CD4-positive, alpha-beta T cell (primary cell): Measurements from ENCODE around the gene CALCOCO2. TPM values are rescaled to one million over a fixed set of nuclear protein-coding genes. Genes with fewer than 3 reads are reported as not detected.

Experiments used
- ATAC-seq: fragments of 200-7000 bp; cut with Tn5 transposase; one replicate; pipeline ENCODE4 v1.10.0; 2022; ENCODE audit warnings: mild to moderate bottlenecking; ENCODE audit not compliant: poor library complexity
- CTCF ChIA-PET: fragments of 350-600 bp; sonication (Branson Sonifier 250); formaldehyde crosslinking; loops from one replicate; lab custom pipeline; 2021; ENCODE audit warnings: antibody characterized with exemption, inconsistent platforms; lab: Charles Lee
- POLR2A ChIA-PET: fragments of 350-600 bp; sonication (Branson Sonifier 250); formaldehyde crosslinking; loops from one replicate; lab custom pipeline; 2021; ENCODE audit warnings: antibody characterized with exemption, inconsistent platforms; lab: Charles Lee
- DNase-seq, 14 experiments: peaks; one replicate each; pipeline ENCODE4 v3.0.0-alpha.2; 2013 to 2020; ENCODE audit warnings: mixed read lengths in 2 of 14
- H3K27ac ChIP-seq, 2 donors: one replicate each; pipeline versions ENCODE4 v1.5.1 to v1.7.0; 2013; ENCODE audit warnings: low read length in 2 of 2, low read depth in 1 of 2, mild to moderate bottlenecking in 1 of 2
- H3K27me3 ChIP-seq, 2 experiments: 1 replicate in 1 of 2; 2 replicates in 1 of 2; pipeline versions ENCODE4 v1.6.1 to v1.7.0; 2013; ENCODE audit warnings: low read length in 2 of 2, control low read depth in 1 of 2, mild to moderate bottlenecking in 1 of 2, moderate library complexity in 1 of 2; ENCODE audit not compliant: insufficient read depth in 2 of 2, control insufficient read depth in 1 of 2
- H3K36me3 ChIP-seq: one replicate; pipeline ENCODE4 v1.6.1; 2013; ENCODE audit warnings: low read length, control low read depth; ENCODE audit not compliant: insufficient read depth
- H3K4me1 ChIP-seq: one replicate; pipeline ENCODE4 v1.6.1; 2013; ENCODE audit warnings: low read length, control low read depth; ENCODE audit not compliant: insufficient read depth
- H3K4me3 ChIP-seq: one replicate; pipeline ENCODE4 v1.5.1; 2013; ENCODE audit warnings: mild to moderate bottlenecking, low read length, moderate library complexity
- H3K9me3 ChIP-seq, 2 experiments: 1 replicate in 1 of 2; 2 replicates in 1 of 2; pipeline versions ENCODE4 v1.6.1 to v1.7.0; 2013; ENCODE audit warnings: low read length in 2 of 2, mild to moderate bottlenecking in 2 of 2, control low read depth in 1 of 2, moderate library complexity in 1 of 2; ENCODE audit not compliant: control insufficient read depth in 1 of 2, insufficient read depth in 1 of 2
- H3K27ac Mint-ChIP-seq: one replicate; pipeline ENCODE4 v1.8.0; 2020; ENCODE audit warnings: mixed read lengths
- H3K27me3 Mint-ChIP-seq: one replicate; pipeline ENCODE4 v1.8.0; 2021; ENCODE audit warnings: mixed read lengths
- H3K36me3 Mint-ChIP-seq: one replicate; pipeline ENCODE4 v1.8.0; 2021; ENCODE audit warnings: low read depth, mixed read lengths
- H3K4me1 Mint-ChIP-seq: one replicate; pipeline ENCODE4 v1.8.0; 2021; ENCODE audit warnings: low read depth, mixed read lengths
- H3K4me3 Mint-ChIP-seq: one replicate; pipeline ENCODE4 v1.8.0; 2020; ENCODE audit warnings: mild to moderate bottlenecking, mixed read lengths
- H3K9me3 Mint-ChIP-seq: one replicate; pipeline ENCODE4 v1.8.0; 2020; ENCODE audit warnings: mixed read lengths
- intact Hi-C, 2 experiments: fragments of 100-400 bp; cut with DNase I in 1 of 2; cut with micrococcal nuclease in 1 of 2; formaldehyde crosslinking; loops; one replicate each; pipeline versions ENCODE4 v1.15.1 to v1.9.0; 2023 to 2025; cut with DNase I, micrococcal nuclease
- total RNA-seq, 174 experiments: library from RNA in 2 of 174; stranded (reverse) in 2 of 174; gene quantifications; one replicate each; pipeline ENCODE4 v1.2.3 and lab custom pipeline; 2021 to 2026
- TF ChIP-seq, protein P1 (sequence below): fragments of 200-600 bp; IDR thresholded peaks from one replicate; pipeline ENCODE4 v1.8.0; 2022; ENCODE audit warnings: antibody characterized with exemption, mild to moderate bottlenecking

CALCOCO2 gene
- total RNA-seq, 2 experiments from 2014 or later, result 140 to 142 TPM

- DNase-seq, result no peak
- intact Hi-C loops, result no loop called here
- ChIA-PET CTCF (interaction anchor here (1.2 kb wide), 2 partner anchors 11 to 62 kb away, joined by 3 to 4 read pairs; no protein-coding TSS in a partner anchor), POLR2A (no interaction called here)
- no peak for ATAC-seq
- no peaks in the 10 kb centered on the region for H3K9me3 Mint-ChIP-seq
- Histone ChIP-seq H3K27ac (no peak overlapping the region), H3K4me3 (no peak overlapping the region), H3K4me1 (no peaks in the 10 kb centered on the region), H3K9me3 (no peaks in the 10 kb centered on the region), H3K27me3 (peaks cover 2 to 5% of the 10 kb centered on the region in 2 experiments), H3K36me3 (no peaks in the 10 kb centered on the region)
- H3K27ac Mint-ChIP-seq, result no peak overlapping the region
- no peaks in the 10 kb centered on the region for H3K27me3 Mint-ChIP-seq
- no peak overlapping the region for H3K4me3 Mint-ChIP-seq
- no peaks in the 10 kb centered on the region for H3K36me3 Mint-ChIP-seq
- TF ChIP-seq, protein P1, sequence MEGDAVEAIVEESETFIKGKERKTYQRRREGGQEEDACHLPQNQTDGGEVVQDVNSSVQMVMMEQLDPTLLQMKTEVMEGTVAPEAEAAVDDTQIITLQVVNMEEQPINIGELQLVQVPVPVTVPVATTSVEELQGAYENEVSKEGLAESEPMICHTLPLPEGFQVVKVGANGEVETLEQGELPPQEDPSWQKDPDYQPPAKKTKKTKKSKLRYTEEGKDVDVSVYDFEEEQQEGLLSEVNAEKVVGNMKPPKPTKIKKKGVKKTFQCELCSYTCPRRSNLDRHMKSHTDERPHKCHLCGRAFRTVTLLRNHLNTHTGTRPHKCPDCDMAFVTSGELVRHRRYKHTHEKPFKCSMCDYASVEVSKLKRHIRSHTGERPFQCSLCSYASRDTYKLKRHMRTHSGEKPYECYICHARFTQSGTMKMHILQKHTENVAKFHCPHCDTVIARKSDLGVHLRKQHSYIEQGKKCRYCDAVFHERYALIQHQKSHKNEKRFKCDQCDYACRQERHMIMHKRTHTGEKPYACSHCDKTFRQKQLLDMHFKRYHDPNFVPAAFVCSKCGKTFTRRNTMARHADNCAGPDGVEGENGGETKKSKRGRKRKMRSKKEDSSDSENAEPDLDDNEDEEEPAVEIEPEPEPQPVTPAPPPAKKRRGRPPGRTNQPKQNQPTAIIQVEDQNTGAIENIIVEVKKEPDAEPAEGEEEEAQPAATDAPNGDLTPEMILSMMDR, result no peak
- no peaks in the 10 kb centered on the region for H3K4me1 Mint-ChIP-seq
These were observed 42.4 kb downstream of the CALCOCO2 start for GRCh38 chr17:48873209-48873608.

DNA sequence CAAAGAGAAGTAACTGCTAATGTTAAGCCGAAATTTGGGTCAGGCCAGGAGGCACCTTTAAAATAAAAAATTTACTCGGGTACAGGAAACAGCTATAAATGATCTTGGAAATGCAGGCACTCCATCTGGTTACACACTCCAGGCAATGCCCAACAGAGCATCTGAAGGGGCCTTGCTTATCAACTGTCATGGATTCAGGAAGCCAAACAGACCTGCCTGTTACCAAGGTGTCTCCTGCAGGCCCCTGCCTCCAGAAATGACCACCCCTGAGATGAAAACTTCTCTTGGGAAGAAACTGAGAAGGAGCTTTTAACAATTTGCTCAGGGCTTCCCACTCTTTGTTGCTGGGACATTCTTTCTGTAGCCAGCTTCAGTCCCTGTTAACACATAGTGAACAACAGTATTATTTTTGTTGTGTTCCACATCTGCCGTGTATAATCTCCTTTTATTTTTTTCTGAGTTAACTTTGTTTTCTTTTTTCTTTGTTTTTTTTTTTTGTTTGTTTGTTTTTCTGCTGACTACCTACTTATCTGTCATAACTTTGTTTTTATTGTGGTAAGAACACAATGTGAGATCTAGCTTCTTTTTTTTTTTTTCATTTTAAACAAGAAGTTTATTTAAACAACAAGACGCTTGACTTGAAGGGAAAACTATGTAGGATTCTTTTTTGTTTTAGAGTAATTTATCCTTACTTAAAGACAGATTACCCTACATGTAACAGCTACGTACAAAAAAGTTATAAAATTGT, 43.0 kb downstream of the CALCOCO2 start:
- Mint-ChIP-seq H3K27ac (no peak overlapping the region), H3K4me3 (no peak overlapping the region), H3K36me3 (no peaks in the 10 kb centered on the region), H3K9me3 (no peaks in the 10 kb centered on the region), H3K27me3 (no peaks in the 10 kb centered on the region), H3K4me1 (no peaks in the 10 kb centered on the region)
- ChIA-PET POLR2A (no interaction called here), CTCF (interaction anchor here (1.2 kb wide), 2 partner anchors 10 to 63 kb away, joined by 3 to 4 read pairs; no protein-coding TSS in a partner anchor)
- intact Hi-C loops, result no loop called here
- H3K4me1 ChIP-seq, result no peaks in the 10 kb centered on the region
- peaks cover 2 to 5% of the 10 kb centered on the region in 2 experiments for H3K27me3 ChIP-seq
- ATAC-seq (no peak), DNase-seq (no peak)
- TF ChIP-seq, protein P1, result no peak
- H3K9me3 ChIP-seq, result no peaks in the 10 kb centered on the region
- no peaks in the 10 kb centered on the region for H3K36me3 ChIP-seq
- no peak overlapping the region for H3K27ac ChIP-seq
- no peak overlapping the region for H3K4me3 ChIP-seq

DNA sequence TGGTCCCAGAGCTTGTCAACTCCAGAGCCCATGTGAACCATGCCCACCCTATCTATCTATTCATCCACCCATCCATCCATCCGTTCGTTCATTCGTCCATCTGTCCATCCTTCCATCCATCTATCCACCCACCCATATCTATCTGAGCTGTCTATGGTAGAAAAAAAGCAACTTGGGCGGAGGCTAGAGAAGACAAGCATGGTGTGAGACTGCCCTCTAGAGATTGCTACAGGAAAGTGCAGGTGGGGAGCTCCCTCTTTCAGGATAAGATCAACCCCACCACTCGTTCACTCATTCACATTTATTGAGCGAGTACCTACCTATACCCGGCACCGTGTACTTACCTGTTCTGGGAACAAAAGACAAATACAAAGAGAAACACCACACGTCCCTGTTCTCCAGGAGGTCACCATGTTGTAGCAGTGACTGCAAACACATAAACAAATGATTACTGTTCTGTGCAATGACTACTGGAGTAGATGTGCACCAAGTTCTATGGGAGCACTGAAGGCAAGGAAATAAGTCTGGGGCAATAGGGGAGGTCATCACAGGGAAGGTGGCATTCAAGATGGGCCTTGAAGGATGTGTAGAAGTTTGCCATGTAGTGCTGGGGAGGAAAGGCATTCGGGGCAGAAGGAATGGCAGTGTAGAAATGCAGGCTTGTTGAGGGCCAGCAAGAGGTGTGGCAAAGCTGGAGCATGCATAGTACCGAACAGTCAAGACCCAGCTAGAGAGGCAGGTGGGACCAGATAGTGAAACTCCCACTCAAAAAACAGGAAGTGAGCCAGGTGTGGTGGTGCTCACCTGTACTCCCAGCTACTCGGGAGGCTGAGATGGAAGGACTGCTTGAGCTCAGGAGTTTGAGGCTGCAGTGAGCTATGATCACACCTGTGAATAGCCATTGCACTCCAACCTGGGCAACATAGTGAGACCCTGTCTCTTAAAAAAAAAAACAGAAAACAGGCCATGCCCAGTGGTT, 48.4 kb downstream of the CALCOCO2 start:
- Mint-ChIP-seq H3K4me3 (no peak overlapping the region), H3K27ac (no peak overlapping the region), H3K9me3 (no peaks in the 10 kb centered on the region), H3K27me3 (no peaks in the 10 kb centered on the region), H3K4me1 (no peaks in the 10 kb centered on the region), H3K36me3 (no peaks in the 10 kb centered on the region)
- H3K4me1 ChIP-seq, result peaks cover under 1% of the 10 kb centered on the region
- no peaks in the 10 kb centered on the region for H3K9me3 ChIP-seq
- ChIA-PET POLR2A (interaction anchor here (0.7 to 1.7 kb wide), 11 partner anchors 13 to 201 kb away, joined by 3 to 9 read pairs (median 3); partner anchors contain the start of gene ATP5MC1), CTCF (interaction anchor here (0.5 to 2.1 kb wide), 39 partner anchors 9 to 230 kb away, joined by 3 to 115 read pairs (median 4); partner anchors contain the start of genes ATP5MC1, TTLL6 and UBE2Z)
- no peaks in the 10 kb centered on the region for H3K36me3 ChIP-seq
- intact Hi-C loops, result loop anchor here (1.0 to 5.0 kb wide), 7 partner anchors 65 to 208 kb away; no protein-coding TSS in a partner anchor
- no peak overlapping the region for H3K27ac ChIP-seq
- TF ChIP-seq, protein P1, result peak; percentile 94
- peaks cover 2 to 5% of the 10 kb centered on the region in 2 experiments for H3K27me3 ChIP-seq
- peak; percentile 21 to 86 (median 44) for DNase-seq
- ATAC-seq, result peak; percentile 99
- H3K4me3 ChIP-seq, result no peak overlapping the region
